Mesenchymal stem cell (in vitro differentiated cells and primary cell): Measurements from ENCODE around the gene EIF6.
A peak's percentile ranks its signal among the peaks of the same experiment; 100 is the strongest.

Experiments used
- DNase-seq: peaks from one replicate; pipeline ENCODE4 v3.0.0-alpha.2; 2013
- H2AFZ ChIP-seq: one replicate; pipeline ENCODE4 v1.6.1; 2013; ENCODE audit warnings: low read depth, mild to moderate bottlenecking, control low read depth, inconsistent platforms, low read length, moderate library complexity
- H2AK5ac ChIP-seq: 2 replicates; pipeline ENCODE4 v1.6.1; 2013; ENCODE audit warnings: low read length, moderate library complexity, mild to moderate bottlenecking, inconsistent platforms; ENCODE audit not compliant: severe bottlenecking
- H2BK120ac ChIP-seq: one replicate; pipeline ENCODE4 v1.6.1; 2013; ENCODE audit warnings: low read depth, mild to moderate bottlenecking, inconsistent platforms, low read length, moderate library complexity
- H2BK12ac ChIP-seq, 2 experiments: one replicate each; pipeline ENCODE4 v1.6.1; 2013; ENCODE audit warnings: inconsistent platforms in 2 of 2, low read length in 2 of 2, mild to moderate bottlenecking in 2 of 2, moderate library complexity in 2 of 2, control low read depth in 1 of 2
- H2BK15ac ChIP-seq: one replicate; pipeline ENCODE4 v1.6.1; 2013; ENCODE audit warnings: mild to moderate bottlenecking, low read depth, inconsistent platforms; ENCODE audit not compliant: poor library complexity, severe bottlenecking
- H2BK5ac ChIP-seq: 2 replicates; pipeline ENCODE4 v1.6.1; 2013; ENCODE audit warnings: low read depth, mild to moderate bottlenecking, low read length, control low read depth, inconsistent platforms; ENCODE audit not compliant: poor library complexity, severe bottlenecking
- H3K14ac ChIP-seq, 2 experiments: one replicate each; pipeline ENCODE4 v1.6.1; 2013; ENCODE audit warnings: inconsistent platforms in 2 of 2, low read length in 2 of 2, control low read depth in 1 of 2, mild to moderate bottlenecking in 1 of 2, moderate library complexity in 1 of 2
- H3K18ac ChIP-seq, 2 experiments: one replicate each; pipeline ENCODE4 v1.6.1; 2013; ENCODE audit warnings: inconsistent platforms in 2 of 2, low read length in 2 of 2, control low read depth in 1 of 2, low read depth in 1 of 2, mild to moderate bottlenecking in 1 of 2
- H3K23ac ChIP-seq, 2 experiments: one replicate each; pipeline ENCODE4 v1.6.1; 2013; ENCODE audit warnings: inconsistent platforms in 2 of 2, low read length in 2 of 2, mild to moderate bottlenecking in 2 of 2, moderate library complexity in 2 of 2, control low read depth in 1 of 2
- H3K27ac ChIP-seq: 2 replicates; pipeline ENCODE4 v1.5.1; 2013; ENCODE audit warnings: mild to moderate bottlenecking, moderate library complexity, low read length, control low read depth, inconsistent platforms; ENCODE audit not compliant: poor library complexity, severe bottlenecking
- H3K27me3 ChIP-seq, 2 experiments: 2 replicates each; pipeline versions ENCODE4 v1.6.1 to v1.7.0; 2013; ENCODE audit warnings: low read length in 2 of 2, mild to moderate bottlenecking in 2 of 2, moderate library complexity in 2 of 2, control low read depth in 1 of 2, inconsistent platforms in 1 of 2; ENCODE audit not compliant: control insufficient read depth in 1 of 2, insufficient read depth in 1 of 2
- H3K36me3 ChIP-seq, 2 experiments: 2 replicates each; pipeline versions ENCODE4 v1.6.1 to v1.7.0; 2013; ENCODE audit warnings: low read length in 2 of 2, control low read depth in 1 of 2, inconsistent platforms in 1 of 2, low read depth in 1 of 2, mild to moderate bottlenecking in 1 of 2; ENCODE audit not compliant: insufficient read depth in 2 of 2, control insufficient read depth in 1 of 2
- H3K4ac ChIP-seq, 2 experiments: one replicate each; pipeline ENCODE4 v1.6.1; 2013; ENCODE audit warnings: inconsistent platforms in 2 of 2, low read length in 2 of 2, mild to moderate bottlenecking in 2 of 2, moderate library complexity in 2 of 2, control low read depth in 1 of 2, low read depth in 1 of 2
- H3K4me1 ChIP-seq: 2 replicates; pipeline ENCODE4 v1.6.1; 2013; ENCODE audit warnings: low read depth, low read length, control low read depth; ENCODE audit not compliant: control insufficient read depth, insufficient read depth
- H3K4me2 ChIP-seq: 2 replicates; pipeline ENCODE4 v1.6.1; 2013; ENCODE audit warnings: low read length, mild to moderate bottlenecking, inconsistent platforms; ENCODE audit not compliant: poor library complexity, severe bottlenecking
- H3K4me3 ChIP-seq, 2 experiments: 2 replicates each; pipeline versions ENCODE4 v1.5.1 to v1.7.0; 2013; ENCODE audit warnings: low read length in 2 of 2, mild to moderate bottlenecking in 2 of 2, control low read depth in 1 of 2, low read depth in 1 of 2; ENCODE audit not compliant: insufficient read depth in 1 of 2
- H3K79me1 ChIP-seq: replicated peaks from 2 replicates; pipeline ENCODE4 v1.6.1; 2013; ENCODE audit warnings: mild to moderate bottlenecking, control low read depth, low read length, inconsistent platforms; ENCODE audit not compliant: poor library complexity, severe bottlenecking
- H3K9ac ChIP-seq: 2 replicates; pipeline ENCODE4 v1.7.0; 2013; ENCODE audit warnings: mild to moderate bottlenecking, low read length, moderate library complexity
- H3K9me3 ChIP-seq: 2 replicates; pipeline ENCODE4 v1.7.0; 2013; ENCODE audit warnings: mild to moderate bottlenecking, low read length; ENCODE audit not compliant: control insufficient read depth
- H4K8ac ChIP-seq: one replicate; pipeline ENCODE4 v1.6.1; 2013; ENCODE audit warnings: inconsistent platforms, mild to moderate bottlenecking, low read length, moderate library complexity
- H4K91ac ChIP-seq: one replicate; pipeline ENCODE4 v1.6.1; 2013; ENCODE audit warnings: mild to moderate bottlenecking, low read length, inconsistent platforms
- WGBS: methylation state at CpG from one replicate; pipeline ENCODE4 v1.1.7; 2013; ENCODE audit warnings: mixed read lengths; 5-methylcytosine and 5-hydroxymethylcytosine counted together

Gene EIF6

DNA sequence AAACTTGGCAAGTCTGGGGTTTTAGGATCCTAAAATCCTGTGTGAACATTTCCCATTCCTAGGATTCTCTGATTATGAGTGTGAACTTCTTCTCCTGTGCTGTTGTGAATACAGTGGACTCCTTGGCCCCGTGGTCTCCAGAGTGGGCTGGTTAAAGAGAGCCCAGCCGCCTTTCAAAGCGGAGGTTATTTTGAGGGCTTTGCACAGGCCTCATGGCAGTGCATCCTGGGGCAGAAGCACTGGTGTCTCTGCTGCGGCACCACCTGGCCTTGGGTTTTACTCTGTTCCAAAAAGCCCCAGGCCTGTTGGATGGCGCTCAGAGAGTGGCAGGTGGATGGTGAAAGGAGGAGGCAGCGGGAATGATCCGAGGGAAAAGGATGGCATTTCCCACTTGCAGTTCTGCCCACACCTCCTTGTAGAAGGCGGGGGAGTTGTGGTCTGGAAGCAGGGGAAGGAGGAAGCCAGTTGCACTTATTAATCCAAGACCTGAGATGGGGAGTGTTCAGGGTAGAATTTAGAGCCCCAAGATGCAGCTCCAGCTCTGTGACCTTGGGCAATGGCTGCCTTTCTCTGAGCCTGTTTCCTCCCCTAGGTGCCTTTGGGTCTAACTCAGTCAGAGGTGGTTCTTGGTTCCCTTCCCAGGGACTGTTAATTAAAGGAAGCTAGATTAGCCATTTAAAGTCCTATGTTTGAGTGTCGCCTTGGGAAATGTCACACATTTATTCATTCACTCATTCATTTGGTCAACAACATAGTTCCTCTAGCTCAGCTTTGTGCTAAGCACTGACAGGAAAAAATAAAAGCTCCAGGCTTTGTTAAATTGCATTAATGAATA lies 35.7 kb downstream of the EIF6 start:
- WGBS = 84% methylated on average over 9 of the region's 9 CpGs
- Histone ChIP-seq H4K8ac (no peak overlapping the region), H3K14ac (no peak overlapping the region), H3K4me3 (no peak overlapping the region), H3K18ac (no peak overlapping the region), H3K36me3 (peaks cover 0 to 3% of the 10 kb centered on the region in 2 experiments), H3K27ac (no peak overlapping the region), H3K9me3 (no peaks in the 10 kb centered on the region), H4K91ac (no peak overlapping the region), H2BK15ac (no peak overlapping the region), H2AFZ (no peak overlapping the region), H3K4ac (no peak overlapping the region), H2BK120ac (no peak overlapping the region), H3K4me1 (peaks cover 5% of the 10 kb centered on the region), H3K23ac (no peak overlapping the region), H2AK5ac (no peak overlapping the region), H2BK5ac (no peak overlapping the region), H3K79me1 (peaks cover 1% of the 10 kb centered on the region), H3K4me2 (no peak overlapping the region), H2BK12ac (no peak overlapping the region), H3K27me3 (no peaks in the 10 kb centered on the region), H3K9ac (no peak overlapping the region)
- DNase-seq = no peak

DNA sequence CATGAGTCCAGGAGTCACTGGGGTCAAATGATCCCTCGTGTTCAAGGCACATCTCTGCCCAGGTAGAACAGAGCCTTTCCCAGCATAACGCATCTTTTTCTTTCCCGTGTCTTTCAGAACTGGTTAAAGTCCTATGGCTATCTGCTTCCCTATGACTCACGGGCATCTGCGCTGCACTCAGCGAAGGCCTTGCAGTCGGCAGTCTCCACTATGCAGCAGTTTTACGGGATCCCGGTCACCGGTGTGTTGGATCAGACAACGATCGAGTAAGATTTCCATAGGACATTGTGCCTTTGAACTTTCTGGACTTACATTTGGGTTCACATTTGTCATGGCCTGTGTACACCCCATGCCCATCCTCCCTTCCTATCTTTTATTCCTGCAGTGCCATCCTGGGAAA lies 37.8 kb downstream of the EIF6 start:
- WGBS = 94% methylated on average over 12 of the region's 12 CpGs

DNA sequence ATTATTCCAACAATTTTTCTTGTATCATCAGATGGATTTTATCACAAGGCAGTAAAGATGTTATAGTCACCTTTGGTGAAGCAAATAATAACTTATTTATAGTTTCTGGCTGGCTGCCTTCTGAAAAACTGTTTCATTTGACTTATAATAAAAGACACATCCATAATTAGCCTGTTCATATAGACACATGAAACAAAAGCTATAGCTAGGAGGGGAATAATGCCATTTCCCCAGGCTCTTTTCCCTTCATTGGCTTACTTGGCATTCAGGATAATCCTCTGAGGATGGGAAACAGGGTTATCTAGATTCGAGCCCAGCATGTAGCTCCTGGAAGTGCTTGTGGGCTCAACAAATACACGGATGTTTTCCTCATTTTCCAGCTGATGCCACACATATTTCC lies 40.6 kb downstream of the EIF6 start:
- no peaks in the 10 kb centered on the region for H3K27me3 ChIP-seq
- no peak overlapping the region for H3K4ac ChIP-seq
- H2BK5ac ChIP-seq = no peak overlapping the region
- no peak overlapping the region for H3K18ac ChIP-seq
- peaks cover 1% of the 10 kb centered on the region for H3K79me1 ChIP-seq
- no peak overlapping the region for H3K9ac ChIP-seq
- DNase-seq = no peak
- no peak overlapping the region for H2BK12ac ChIP-seq
- H3K4me1 ChIP-seq = peaks cover 9% of the 10 kb centered on the region
- H2AFZ ChIP-seq = no peak overlapping the region
- no peak overlapping the region for H4K8ac ChIP-seq
- H2BK120ac ChIP-seq = no peak overlapping the region
- H3K36me3 ChIP-seq = peaks cover 0 to 3% of the 10 kb centered on the region in 2 experiments
- no peaks in the 10 kb centered on the region for H3K9me3 ChIP-seq
- WGBS = 78% methylated on average over 2 of the region's 2 CpGs
- no peak overlapping the region for H2AK5ac ChIP-seq
- H4K91ac ChIP-seq = no peak overlapping the region
- no peak overlapping the region for H3K4me2 ChIP-seq
- H3K27ac ChIP-seq = no peak overlapping the region
- H3K23ac ChIP-seq = no peak overlapping the region
- H3K14ac ChIP-seq = no peak overlapping the region
- H2BK15ac ChIP-seq = no peak overlapping the region
- no peak overlapping the region for H3K4me3 ChIP-seq

More for the DNA sequence above, 37.8 kb downstream of the EIF6 start:
- Histone ChIP-seq H3K14ac (no peak overlapping the region), H3K9ac (no peak overlapping the region), H3K9me3 (no peaks in the 10 kb centered on the region), H2BK15ac (no peak overlapping the region), H3K27me3 (no peaks in the 10 kb centered on the region), H2BK120ac (no peak overlapping the region), H3K27ac (no peak overlapping the region), H2BK5ac (peak overlapping the region; percentile 48), H3K23ac (no peak overlapping the region), H3K4me3 (no peak overlapping the region), H2AK5ac (no peak overlapping the region), H4K91ac (no peak overlapping the region), H3K36me3 (peaks cover 0 to 3% of the 10 kb centered on the region in 2 experiments), H2AFZ (no peak overlapping the region), H3K4me2 (no peak overlapping the region), H2BK12ac (no peak overlapping the region), H4K8ac (no peak overlapping the region), H3K79me1 (peaks cover 1% of the 10 kb centered on the region), H3K18ac (no peak overlapping the region), H3K4me1 (peaks cover 3% of the 10 kb centered on the region), H3K4ac (no peak overlapping the region)
- DNase-seq = no peak

DNA sequence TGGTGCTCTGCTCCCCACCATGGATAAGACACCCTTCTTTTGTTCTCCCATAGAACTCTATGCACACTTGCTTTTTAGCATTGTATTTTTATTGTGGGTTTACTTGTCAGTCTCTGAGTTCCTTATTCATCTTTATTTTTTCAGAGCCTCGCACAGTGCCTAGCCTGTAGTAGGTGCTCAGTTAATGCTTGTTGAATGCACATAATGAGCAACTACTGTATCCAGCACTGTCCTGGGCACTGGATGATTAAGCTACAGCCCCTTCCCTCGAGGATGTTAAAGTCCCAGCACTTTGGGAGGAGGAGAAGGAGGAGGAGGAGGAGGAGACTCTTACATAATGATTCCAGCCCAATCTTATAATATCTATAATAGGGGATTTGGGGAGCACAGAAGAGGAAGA lies 41.3 kb downstream of the EIF6 start:
- WGBS = 60% methylated on average over 2 of the region's 2 CpGs
- H3K14ac ChIP-seq = no peak overlapping the region
- H2BK15ac ChIP-seq = no peak overlapping the region
- no peak overlapping the region for H3K4ac ChIP-seq
- peaks cover 0 to 3% of the 10 kb centered on the region in 2 experiments for H3K36me3 ChIP-seq
- no peaks in the 10 kb centered on the region for H3K9me3 ChIP-seq
- peaks cover 1% of the 10 kb centered on the region for H3K79me1 ChIP-seq
- H2BK5ac ChIP-seq = no peak overlapping the region
- H3K4me2 ChIP-seq = no peak overlapping the region
- no peak overlapping the region for H3K9ac ChIP-seq
- H3K4me3 ChIP-seq = no peak overlapping the region
- H4K8ac ChIP-seq = no peak overlapping the region
- no peak overlapping the region for H3K23ac ChIP-seq
- H2BK120ac ChIP-seq = no peak overlapping the region
- no peak overlapping the region for H2AK5ac ChIP-seq
- H3K27me3 ChIP-seq = no peaks in the 10 kb centered on the region
- peaks cover 5% of the 10 kb centered on the region for H3K4me1 ChIP-seq
- H3K18ac ChIP-seq = no peak overlapping the region
- H4K91ac ChIP-seq = no peak overlapping the region
- H2AFZ ChIP-seq = no peak overlapping the region
- DNase-seq = no peak
- H3K27ac ChIP-seq = no peak overlapping the region
- no peak overlapping the region for H2BK12ac ChIP-seq
